HTR-8/SVneo (cell line): ENCODE data around the gene TXNDC2.
"Not testable (repeated sequence)": the region's sequence is repeated elsewhere in the genome, so short reads cannot be mapped to it uniquely, and the experiment has no call there.

Experiments
- DNase-seq: peaks from one replicate; pipeline ENCODE4 v3.0.0; 2011; ENCODE audit warnings: low spot score, mixed read lengths; ENCODE audit not compliant: insufficient read length
- FAIRE-seq: peaks from 2 replicates; lab custom pipeline; 2011; peaks lifted over from hg19 to GRCh38; lab: Jason Lieb, UNC

The TXNDC2 gene

GRCh38 chr18:9885170-9886004, at the start of gene TXNDC2:
TXNDC2 (plus strand) TSS chr18:9885973; CDS start chr18:9886681, 708 bp downstream.
- FAIRE-seq (no peak), DNase-seq (no peak)

GRCh38 chr18:9838144-9838877, 47.5 kb upstream of the TXNDC2 start:
- DNase-seq (no peak), FAIRE-seq (no peak)

DNA sequence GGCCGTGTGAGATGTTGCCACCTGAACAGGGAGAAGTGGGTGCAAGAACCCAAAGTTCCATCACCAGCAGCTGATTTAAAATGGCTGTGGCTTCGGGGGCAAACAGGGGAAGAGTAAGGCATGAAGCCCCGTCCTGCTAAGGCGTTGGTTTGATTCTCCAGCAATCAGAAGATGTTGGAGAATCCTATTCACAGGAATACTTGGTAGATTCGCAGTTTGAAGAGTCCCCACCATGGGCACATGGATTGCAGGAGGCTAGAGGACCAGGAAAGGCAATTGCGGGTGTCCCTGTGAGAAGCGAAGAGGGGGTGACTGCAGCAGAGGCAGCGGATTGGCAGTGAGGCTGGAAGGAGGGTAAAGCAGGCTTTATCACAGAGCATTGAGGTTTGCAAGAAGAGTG, 46.6 kb upstream of the TXNDC2 start:
- FAIRE-seq (no peak), DNase-seq (no peak)

GRCh38 chr18:9839853-9840252, 45.9 kb upstream of the TXNDC2 start:
- FAIRE-seq (no peak), DNase-seq (no peak)

DNA sequence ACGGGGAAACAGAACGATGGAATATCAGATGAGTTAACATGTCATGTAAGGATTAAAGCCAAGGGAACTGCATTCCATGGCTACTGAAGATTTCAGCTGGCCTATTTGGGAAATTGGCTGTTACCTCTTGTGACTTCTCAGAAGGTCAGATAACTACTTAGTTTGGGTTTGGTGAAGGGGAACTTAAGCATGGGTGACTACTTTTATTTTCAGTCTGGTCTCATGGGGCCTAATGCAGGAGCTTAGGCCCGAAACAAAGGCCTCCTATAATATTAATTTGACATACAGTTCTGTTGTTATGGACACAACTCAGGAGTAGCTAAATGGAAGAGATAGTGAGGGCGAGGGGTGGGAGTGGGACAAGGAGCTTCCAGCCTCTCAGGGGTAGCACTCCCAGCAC, 44.0 kb upstream of the TXNDC2 start:
- no peak for FAIRE-seq
- no peak for DNase-seq

- FAIRE-seq = no peak
These were observed 43.3 kb upstream of the TXNDC2 start for GRCh38 chr18:9842448-9842847.

DNA sequence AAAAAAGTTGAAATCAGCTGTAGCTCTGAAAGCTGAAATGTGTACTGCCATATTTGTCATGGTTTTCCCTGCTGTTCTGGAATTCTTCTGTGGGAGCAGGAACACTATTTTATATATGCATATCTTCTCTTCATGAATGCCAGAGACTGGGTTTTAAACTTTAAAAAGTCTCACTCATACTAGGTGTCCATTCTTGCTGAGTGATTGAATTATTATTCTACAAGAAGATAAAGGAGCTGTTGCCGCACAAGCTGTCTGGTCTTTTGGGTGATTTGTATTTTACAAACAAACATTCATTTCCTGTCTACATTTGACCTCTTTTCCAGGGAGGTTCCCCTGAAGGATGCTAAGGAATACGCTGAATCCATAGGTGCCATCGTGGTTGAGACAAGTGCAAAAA, 40.5 kb upstream of the TXNDC2 start:
- no peak for FAIRE-seq
- no peak for DNase-seq

More at GRCh38 chr18:9842448-9842847, 43.3 kb upstream of the TXNDC2 start:
- DNase-seq = no peak

DNA sequence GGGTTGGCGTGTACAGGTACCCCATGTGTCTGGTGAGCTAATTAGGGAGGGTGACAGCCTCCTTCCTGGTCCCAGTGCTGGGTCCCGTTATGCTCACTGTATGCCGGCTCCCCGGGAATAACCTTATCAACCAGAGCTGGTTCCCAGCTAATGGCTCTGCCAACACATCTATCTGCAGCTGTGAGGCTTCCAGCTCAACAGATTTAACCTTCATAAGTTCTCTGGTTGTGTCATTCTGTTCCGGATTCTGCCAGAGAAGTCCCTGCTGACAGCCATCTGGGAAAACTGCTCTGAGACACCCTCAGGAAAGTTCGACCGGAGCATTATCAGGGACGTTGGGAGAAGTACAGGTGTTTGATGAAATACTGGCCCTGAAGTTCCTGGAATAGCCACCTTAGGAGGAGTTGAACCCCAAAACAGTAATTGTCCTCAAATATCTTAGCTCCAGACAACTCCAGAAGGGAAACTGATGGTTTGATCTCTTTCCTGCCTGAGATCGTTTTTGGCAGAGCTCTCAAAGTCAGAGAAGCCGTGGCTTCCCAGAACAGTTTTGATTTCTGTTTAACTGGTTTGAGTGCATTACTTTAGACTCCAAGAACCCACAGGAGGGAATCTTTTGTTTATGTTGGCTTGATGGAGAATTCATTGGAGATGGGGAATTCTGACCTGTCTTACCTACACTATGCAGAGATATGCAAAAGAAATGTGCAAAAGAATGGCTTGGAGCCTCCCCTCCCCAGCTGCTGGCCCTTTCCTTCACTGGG, 39.4 kb upstream of the TXNDC2 start:
- DNase-seq (no peak), FAIRE-seq (no peak)

- DNase-seq (no peak), FAIRE-seq (no peak)
These were observed 37.4 kb upstream of the TXNDC2 start for GRCh38 chr18:9848170-9848879.

- DNase-seq = no peak
- no peak for FAIRE-seq
These were observed 36.1 kb upstream of the TXNDC2 start for GRCh38 chr18:9849407-9850283.

GRCh38 chr18:9850309-9850708, 35.5 kb upstream of the TXNDC2 start:
- DNase-seq (no peak), FAIRE-seq (no peak)

- FAIRE-seq (no peak), DNase-seq (no peak)
These were observed 34.3 kb upstream of the TXNDC2 start for GRCh38 chr18:9851511-9851910.

DNA sequence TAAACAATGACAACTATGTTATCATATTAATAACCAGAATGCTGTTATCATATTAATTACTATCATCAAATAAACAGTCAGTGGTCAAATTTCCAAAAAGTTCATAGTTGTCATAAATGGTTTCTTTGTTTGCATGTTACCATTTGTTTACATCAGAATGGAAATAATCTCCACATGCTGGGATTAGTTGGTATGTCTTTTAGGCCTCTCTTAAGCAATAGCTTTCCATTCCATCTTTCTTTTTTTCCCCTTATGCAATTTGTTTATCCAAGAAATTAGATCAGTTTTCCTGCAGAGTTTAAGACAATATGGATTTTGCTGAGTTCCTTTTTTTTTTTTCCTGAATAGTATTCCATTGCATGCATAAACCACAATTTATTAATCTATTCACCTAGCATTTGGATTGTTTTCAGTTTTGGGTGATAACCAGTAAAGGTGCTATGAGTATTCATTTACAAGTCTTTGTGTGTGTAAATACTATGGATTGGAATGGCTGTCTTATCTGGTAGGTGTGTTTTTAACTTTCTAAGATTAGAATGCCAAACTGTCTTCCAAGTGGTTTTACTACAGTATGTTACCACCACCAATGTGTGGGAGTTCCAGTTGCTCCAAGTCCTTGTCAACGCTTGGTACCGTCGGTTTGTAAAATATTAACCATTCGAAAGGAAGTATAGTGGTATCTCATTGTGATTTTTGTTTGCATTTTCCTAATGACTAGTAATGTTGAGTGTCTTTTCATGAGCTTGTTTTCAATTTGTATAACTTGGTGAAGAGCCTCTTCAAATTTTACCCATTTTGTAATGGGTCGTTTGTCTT, 33.3 kb upstream of the TXNDC2 start:
- DNase-seq (no peak), FAIRE-seq (no peak)

DNA sequence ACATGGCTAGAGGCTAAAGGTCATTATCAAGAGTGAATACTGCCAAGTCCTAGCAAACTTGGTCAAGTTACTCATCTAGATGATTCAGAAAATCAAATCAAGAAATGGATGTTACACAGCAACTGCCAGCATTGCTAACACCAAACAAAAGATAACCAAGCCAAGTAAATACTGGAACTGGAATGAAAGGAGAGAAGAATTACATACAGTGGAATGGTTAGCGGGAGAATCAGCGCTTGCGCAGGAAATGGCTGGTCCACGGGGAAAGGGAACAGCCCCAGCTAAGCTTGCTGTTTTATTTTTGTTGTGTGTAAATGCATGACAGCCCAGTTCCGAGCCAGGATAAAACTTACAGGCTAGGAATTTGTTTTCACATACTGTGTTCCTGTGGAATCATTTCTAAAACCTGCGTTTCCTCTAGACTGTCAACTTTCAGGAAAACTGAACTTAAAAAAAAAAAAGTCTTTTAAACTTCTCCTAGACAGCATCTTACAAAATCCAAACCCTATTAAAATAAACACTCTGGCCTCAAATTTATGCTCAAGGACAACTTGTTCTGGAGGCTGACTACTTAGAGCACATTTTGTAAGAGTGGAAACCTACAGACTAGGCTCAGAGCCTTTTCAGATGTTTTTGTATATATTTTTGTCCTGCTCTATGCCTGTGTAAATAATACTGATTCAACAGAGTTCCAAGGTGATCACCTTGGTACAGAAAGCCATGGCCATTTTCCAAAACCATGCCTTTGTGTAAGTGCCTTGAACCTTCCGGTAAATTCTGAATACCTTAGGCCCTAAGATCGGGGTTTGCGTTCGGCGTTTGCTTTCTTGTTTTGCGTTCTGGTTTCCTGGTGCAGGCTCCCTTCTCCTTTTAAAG, 30.7 kb upstream of the TXNDC2 start:
- FAIRE-seq = no peak

GRCh38 chr18:9855681-9856080, 30.1 kb upstream of the TXNDC2 start:
- FAIRE-seq = no peak

More for the DNA sequence above, 30.7 kb upstream of the TXNDC2 start:
- DNase-seq = no peak

GRCh38 chr18:9856092-9856491, 29.7 kb upstream of the TXNDC2 start:
- no peak for FAIRE-seq
- no peak for DNase-seq

More at GRCh38 chr18:9855681-9856080, 30.1 kb upstream of the TXNDC2 start:
- DNase-seq = no peak

- not testable (repeated sequence) for FAIRE-seq, DNase-seq
These were observed 28.2 kb upstream of the TXNDC2 start for GRCh38 chr18:9857479-9857998.
